Peyer's patch (tissue), 4 donors: ENCODE results near the gene MIS18BP1. TPM values are rescaled to one million over a fixed set of nuclear protein-coding genes. Genes with fewer than 3 reads are reported as not detected.

Experiments
- DNase-seq, 3 donors: peaks; one replicate each; pipeline ENCODE4 v3.0.0-alpha.2; 2017 to 2019
- H3K27ac ChIP-seq, 4 donors: fragments of 200-600 bp; sonication (generic); one replicate each; pipeline ENCODE4 v1.5.1; 2016 to 2019
- H3K27me3 ChIP-seq, 2 donors: fragments of 200-600 bp; sonication (generic); one replicate each; pipeline ENCODE4 v1.5.1; 2019
- H3K36me3 ChIP-seq, 3 donors: fragments of 200-600 bp; sonication (generic); one replicate each; pipeline ENCODE4 v1.5.1; 2016 to 2019
- H3K4me1 ChIP-seq, 4 donors: fragments of 200-600 bp; sonication (generic); one replicate each; pipeline ENCODE4 v1.5.1; 2016 to 2019
- H3K4me3 ChIP-seq, 4 donors: fragments of 200-600 bp; sonication (generic); 1 replicate in 3 of 4; 2 replicates in 1 of 4; pipeline ENCODE4 v1.5.1; 2016 to 2019; ENCODE audit warnings: mild to moderate bottlenecking in 1 of 4
- H3K9me3 ChIP-seq, 4 donors: fragments of 200-600 bp; sonication (generic); one replicate each; pipeline ENCODE4 v1.5.1; 2016 to 2019; ENCODE audit warnings: mild to moderate bottlenecking in 1 of 4
- CTCF ChIP-seq, 6 experiments: fragments of 450-650 bp in 4 of 6; fragments of 200-600 bp in 2 of 6; sonication (generic) in 1 of 6; IDR thresholded peaks; one replicate each; pipeline ENCODE4 v1.5.1; 2017 to 2019; ENCODE audit warnings: antibody characterized with exemption in 6 of 6, mild to moderate bottlenecking in 3 of 6, moderate library complexity in 1 of 6
- POLR2A ChIP-seq, 2 donors: fragments of 450-650 bp; IDR thresholded peaks; one replicate each; pipeline ENCODE4 v1.5.1; 2017; ENCODE audit warnings: antibody characterized with exemption in 2 of 2, mild to moderate bottlenecking in 2 of 2, moderate library complexity in 2 of 2
- small RNA-seq, 2 donors: library from RNA; depleted of rRNA; stranded (forward); fragments of <200 nt; gene quantifications; one replicate each; pipeline ENCODE3, GENCODE V24; 2016
- total RNA-seq, 4 donors: library from RNA; depleted of rRNA; stranded (reverse); fragments of >200 nt; gene quantifications; one replicate each; pipeline ENCODE4 v1.1.0, GENCODE V29; 2016

MIS18BP1 gene
- total RNA-seq, 4 donors from 2014 or later = 21.9 to 80.9 (median 26.4) TPM

DNA sequence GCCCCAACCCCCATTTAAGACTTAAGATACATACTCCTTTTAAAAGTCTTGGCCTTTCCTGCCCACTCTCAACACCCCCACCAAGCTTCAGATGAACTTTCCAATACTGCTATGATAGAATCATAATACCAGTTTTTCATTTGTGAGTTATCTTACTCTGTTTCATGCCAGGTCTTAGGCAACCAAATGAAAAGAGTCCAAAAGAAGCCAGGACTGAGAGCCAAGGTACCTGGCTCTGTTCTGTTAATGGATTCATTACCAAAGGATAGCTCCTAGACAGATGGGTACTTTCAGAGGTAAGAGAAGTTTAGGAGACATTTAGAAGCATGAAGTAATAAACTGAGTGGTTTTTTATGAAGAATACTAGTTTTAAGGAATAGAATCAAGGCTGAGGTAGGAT lies 83.1 kb downstream of the MIS18BP1 start:
- Histone ChIP-seq H3K9me3 (no peaks in the 10 kb centered on the region), H3K27me3 (no peaks in the 10 kb centered on the region), H3K36me3 (peaks cover 0 to 6% (median 0%) of the 10 kb centered on the region in 3 donors), H3K4me3 (no peak overlapping the region), H3K27ac (no peak overlapping the region), H3K4me1 (no peaks in the 10 kb centered on the region)
- no peak for TF ChIP-seq CTCF (IDR thresholded peaks at IDR 0.05)
- no peak for TF ChIP-seq POLR2A (IDR thresholded peaks at IDR 0.05)
- no peak for DNase-seq

GRCh38 chr14:45156067-45156466 lies 96.9 kb downstream of the MIS18BP1 start:
- no peak overlapping the region for H3K4me3 ChIP-seq
- no peaks in the 10 kb centered on the region for H3K36me3 ChIP-seq
- TF ChIP-seq CTCF (IDR thresholded peaks at IDR 0.05) = no peak
- no peak for TF ChIP-seq POLR2A (IDR thresholded peaks at IDR 0.05)
- no peak for DNase-seq
- H3K4me1 ChIP-seq = no peaks in the 10 kb centered on the region
- no peaks in the 10 kb centered on the region for H3K9me3 ChIP-seq
- H3K27me3 ChIP-seq = no peaks in the 10 kb centered on the region
- H3K27ac ChIP-seq = no peak overlapping the region

Small RNA genes lying within 50 kb of the gene (small RNA-seq; reads per million reads assigned to genes)
- 0 reads per million in 2 donors for gene RNU6-552P

Other genes with a start within 250 kb of the MIS18BP1 start
- gene PRPF39, start 169.1 kb downstream of the MIS18BP1 start, total RNA-seq = 10 to 100 TPM; 46.6 to 87.5 (median 64.1) TPM
- 10 to 100 TPM; 25.6 to 49.5 (median 41.6) TPM for gene FKBP3, start 118.7 kb downstream of the MIS18BP1 start, total RNA-seq
- gene FANCM, start 117.3 kb downstream of the MIS18BP1 start, total RNA-seq = 10 to 100 TPM in 2 of 4 donors, 1 to 10 TPM in 2; 7.3 to 18.2 (median 9.7) TPM